ENCODE results near the gene KAZN. TPM values are rescaled to one million over a fixed set of nuclear protein-coding genes. Genes with fewer than 3 reads are reported as not detected.

KAZN gene
- polyA plus RNA-seq, 1 donor from 2014 or later = 20.6 TPM

DNA sequence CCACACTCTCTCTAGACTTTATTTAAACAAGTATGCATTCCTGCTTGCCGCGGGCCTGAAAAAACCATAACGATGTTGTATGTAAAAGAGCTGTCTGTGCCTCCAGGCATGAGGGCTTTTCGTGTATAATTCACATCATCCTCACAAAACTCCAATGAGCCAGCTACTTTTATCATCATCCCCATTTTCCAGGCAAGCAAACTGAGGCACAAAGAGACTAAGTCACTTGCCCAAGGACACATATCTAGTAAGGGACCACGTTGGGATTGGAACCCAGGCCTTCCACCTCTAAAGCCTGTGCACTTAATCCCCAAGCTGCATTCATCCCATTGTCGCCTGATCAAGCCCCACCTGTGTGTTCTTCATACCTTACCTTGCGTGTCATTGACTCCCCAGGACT is 226.9 kb downstream of the KAZN start:
- no peaks in the 10 kb centered on the region for H3K27me3 ChIP-seq (ENCODE audit: insufficient read depth, low read depth, low read length)
- H3K9me3 ChIP-seq (ENCODE audit: low read length) = no peaks in the 10 kb centered on the region
- H3K4me2 ChIP-seq (ENCODE audit: low read length) = no peak overlapping the region
- H4K20me1 ChIP-seq (ENCODE audit: insufficient read depth) = no peaks in the 10 kb centered on the region
- H3K79me2 ChIP-seq (replicated peaks; ENCODE audit: insufficient read depth, low read length) = peaks cover 5% of the 10 kb centered on the region
- no peaks in the 10 kb centered on the region for H3K36me3 ChIP-seq (ENCODE audit: insufficient read depth, low read length)
- no peaks in the 10 kb centered on the region for H3K9me2 ChIP-seq (ENCODE audit: insufficient read depth, low read length)
- no peaks in the 10 kb centered on the region for H3F3A ChIP-seq (ENCODE audit: insufficient read depth, low read length, poor library complexity, severe bottlenecking)
- no peak overlapping the region for H3K9ac ChIP-seq (ENCODE audit: low read length)
- no peak overlapping the region for H3K27ac ChIP-seq (ENCODE audit: low read length)
- no peak for TF ChIP-seq SMC3 (conservative IDR thresholded peaks at IDR 0.05; ENCODE audit: poor library complexity)
- TF ChIP-seq, protein P1, sequence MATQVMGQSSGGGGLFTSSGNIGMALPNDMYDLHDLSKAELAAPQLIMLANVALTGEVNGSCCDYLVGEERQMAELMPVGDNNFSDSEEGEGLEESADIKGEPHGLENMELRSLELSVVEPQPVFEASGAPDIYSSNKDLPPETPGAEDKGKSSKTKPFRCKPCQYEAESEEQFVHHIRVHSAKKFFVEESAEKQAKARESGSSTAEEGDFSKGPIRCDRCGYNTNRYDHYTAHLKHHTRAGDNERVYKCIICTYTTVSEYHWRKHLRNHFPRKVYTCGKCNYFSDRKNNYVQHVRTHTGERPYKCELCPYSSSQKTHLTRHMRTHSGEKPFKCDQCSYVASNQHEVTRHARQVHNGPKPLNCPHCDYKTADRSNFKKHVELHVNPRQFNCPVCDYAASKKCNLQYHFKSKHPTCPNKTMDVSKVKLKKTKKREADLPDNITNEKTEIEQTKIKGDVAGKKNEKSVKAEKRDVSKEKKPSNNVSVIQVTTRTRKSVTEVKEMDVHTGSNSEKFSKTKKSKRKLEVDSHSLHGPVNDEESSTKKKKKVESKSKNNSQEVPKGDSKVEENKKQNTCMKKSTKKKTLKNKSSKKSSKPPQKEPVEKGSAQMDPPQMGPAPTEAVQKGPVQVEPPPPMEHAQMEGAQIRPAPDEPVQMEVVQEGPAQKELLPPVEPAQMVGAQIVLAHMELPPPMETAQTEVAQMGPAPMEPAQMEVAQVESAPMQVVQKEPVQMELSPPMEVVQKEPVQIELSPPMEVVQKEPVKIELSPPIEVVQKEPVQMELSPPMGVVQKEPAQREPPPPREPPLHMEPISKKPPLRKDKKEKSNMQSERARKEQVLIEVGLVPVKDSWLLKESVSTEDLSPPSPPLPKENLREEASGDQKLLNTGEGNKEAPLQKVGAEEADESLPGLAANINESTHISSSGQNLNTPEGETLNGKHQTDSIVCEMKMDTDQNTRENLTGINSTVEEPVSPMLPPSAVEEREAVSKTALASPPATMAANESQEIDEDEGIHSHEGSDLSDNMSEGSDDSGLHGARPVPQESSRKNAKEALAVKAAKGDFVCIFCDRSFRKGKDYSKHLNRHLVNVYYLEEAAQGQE (IDR thresholded peaks at IDR 0.05; ENCODE audit: borderline replicate concordance) = no peak
- no peak for TF ChIP-seq MXI1 (conservative IDR thresholded peaks at IDR 0.05; ENCODE audit: poor library complexity, severe bottlenecking)
- no peak for TF ChIP-seq EZH2 (IDR thresholded peaks at IDR 0.05; ENCODE audit: borderline replicate concordance, insufficient read depth, low read length, poor library complexity, severe bottlenecking)
- TF ChIP-seq, protein P2, sequence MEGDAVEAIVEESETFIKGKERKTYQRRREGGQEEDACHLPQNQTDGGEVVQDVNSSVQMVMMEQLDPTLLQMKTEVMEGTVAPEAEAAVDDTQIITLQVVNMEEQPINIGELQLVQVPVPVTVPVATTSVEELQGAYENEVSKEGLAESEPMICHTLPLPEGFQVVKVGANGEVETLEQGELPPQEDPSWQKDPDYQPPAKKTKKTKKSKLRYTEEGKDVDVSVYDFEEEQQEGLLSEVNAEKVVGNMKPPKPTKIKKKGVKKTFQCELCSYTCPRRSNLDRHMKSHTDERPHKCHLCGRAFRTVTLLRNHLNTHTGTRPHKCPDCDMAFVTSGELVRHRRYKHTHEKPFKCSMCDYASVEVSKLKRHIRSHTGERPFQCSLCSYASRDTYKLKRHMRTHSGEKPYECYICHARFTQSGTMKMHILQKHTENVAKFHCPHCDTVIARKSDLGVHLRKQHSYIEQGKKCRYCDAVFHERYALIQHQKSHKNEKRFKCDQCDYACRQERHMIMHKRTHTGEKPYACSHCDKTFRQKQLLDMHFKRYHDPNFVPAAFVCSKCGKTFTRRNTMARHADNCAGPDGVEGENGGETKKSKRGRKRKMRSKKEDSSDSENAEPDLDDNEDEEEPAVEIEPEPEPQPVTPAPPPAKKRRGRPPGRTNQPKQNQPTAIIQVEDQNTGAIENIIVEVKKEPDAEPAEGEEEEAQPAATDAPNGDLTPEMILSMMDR (IDR thresholded peaks at IDR 0.05; ENCODE audit: poor library complexity, severe bottlenecking) = no peak
- TF ChIP-seq TAF1 (IDR thresholded peaks at IDR 0.05; ENCODE audit: low read depth) = no peak
- no peak overlapping the region for H3K4me3 ChIP-seq (ENCODE audit: low read length)
- no peak overlapping the region for H2AFZ ChIP-seq (ENCODE audit: low read depth, low read length)

DNA sequence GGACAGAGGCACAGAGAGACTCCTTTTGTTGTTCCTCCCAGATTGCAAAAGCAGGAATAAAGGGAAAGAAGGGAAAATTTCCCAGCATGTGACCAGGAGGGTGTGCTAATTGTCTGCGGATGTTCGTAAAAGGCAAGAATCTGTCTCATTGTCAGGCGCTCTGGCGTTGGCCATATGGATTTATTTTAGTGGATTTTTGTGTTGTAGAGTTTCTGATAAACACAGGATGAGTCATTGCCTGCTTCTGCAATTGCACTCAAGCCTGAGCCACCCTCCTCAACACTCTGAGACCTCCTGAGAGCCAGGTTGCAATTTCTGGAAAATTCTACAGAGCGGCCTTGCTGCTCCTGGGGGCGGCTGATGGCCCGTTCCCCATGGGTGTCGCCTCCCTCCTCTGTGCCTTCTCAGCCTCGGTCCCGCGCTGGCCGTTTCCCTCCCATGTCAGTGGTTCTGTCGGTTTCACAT is 227.7 kb downstream of the KAZN start:
- no peaks in the 10 kb centered on the region for H3K9me3 ChIP-seq (ENCODE audit: low read length)
- no peaks in the 10 kb centered on the region for H3K36me3 ChIP-seq (ENCODE audit: insufficient read depth, low read length)
- no peaks in the 10 kb centered on the region for H3K27me3 ChIP-seq (ENCODE audit: insufficient read depth, low read depth, low read length)
- no peak overlapping the region for H3K9ac ChIP-seq (ENCODE audit: low read length)
- no peak for TF ChIP-seq POLR2AphosphoS5 (IDR thresholded peaks at IDR 0.05)
- TF ChIP-seq, protein P2 (IDR thresholded peaks at IDR 0.05; ENCODE audit: poor library complexity, severe bottlenecking) = no peak
- TF ChIP-seq SMC3 (conservative IDR thresholded peaks at IDR 0.05; ENCODE audit: poor library complexity) = no peak
- TF ChIP-seq RAD21 (conservative IDR thresholded peaks at IDR 0.05) = no peak
- TF ChIP-seq TAF1 (IDR thresholded peaks at IDR 0.05; ENCODE audit: low read depth) = no peak
- no peak for TF ChIP-seq MXI1 (conservative IDR thresholded peaks at IDR 0.05; ENCODE audit: poor library complexity, severe bottlenecking)
- TF ChIP-seq EZH2 (IDR thresholded peaks at IDR 0.05; ENCODE audit: borderline replicate concordance, insufficient read depth, low read length, poor library complexity, severe bottlenecking) = no peak
- TF ChIP-seq, protein P1 (IDR thresholded peaks at IDR 0.05; ENCODE audit: borderline replicate concordance) = no peak
- no peak for TF ChIP-seq EP300 (conservative IDR thresholded peaks at IDR 0.05; ENCODE audit: poor library complexity, severe bottlenecking)
- peaks cover 5% of the 10 kb centered on the region for H3K79me2 ChIP-seq (replicated peaks; ENCODE audit: insufficient read depth, low read length)
- no peak overlapping the region for H3K27ac ChIP-seq (ENCODE audit: low read length)
- H2AFZ ChIP-seq (ENCODE audit: low read depth, low read length) = no peak overlapping the region
- H3K4me3 ChIP-seq (ENCODE audit: low read length) = no peak overlapping the region
- H3F3A ChIP-seq (ENCODE audit: insufficient read depth, low read length, poor library complexity, severe bottlenecking) = no peaks in the 10 kb centered on the region
- no peak overlapping the region for H3K4me2 ChIP-seq (ENCODE audit: low read length)
- no peaks in the 10 kb centered on the region for H3K9me2 ChIP-seq (ENCODE audit: insufficient read depth, low read length)
- H4K20me1 ChIP-seq (ENCODE audit: insufficient read depth) = no peaks in the 10 kb centered on the region
